Trophoblast cell (in vitro differentiated cells and primary cell): ENCODE measurements around the gene C10orf53.

Source experiments
- DNase-seq, 2 donors: peaks; one replicate each; pipeline ENCODE4 v3.0.0-alpha.2; 2016
- H2AFZ ChIP-seq: 2 replicates; pipeline ENCODE4 v1.6.1; 2013; ENCODE audit warnings: low read length, moderate library complexity, mild to moderate bottlenecking; ENCODE audit not compliant: insufficient read depth, poor library complexity
- H2AK5ac ChIP-seq: 2 replicates; pipeline ENCODE4 v1.6.1; 2013; ENCODE audit warnings: mild to moderate bottlenecking, low read length
- H2BK120ac ChIP-seq: 2 replicates; pipeline ENCODE4 v1.6.1; 2013; ENCODE audit warnings: low read length, mild to moderate bottlenecking, moderate library complexity; ENCODE audit not compliant: insufficient read depth, poor library complexity
- H2BK12ac ChIP-seq: 2 replicates; pipeline ENCODE4 v1.6.1; 2013; ENCODE audit warnings: mild to moderate bottlenecking, low read length, moderate library complexity
- H2BK5ac ChIP-seq: 2 replicates; pipeline ENCODE4 v1.6.1; 2013; ENCODE audit warnings: low read length, low read depth, moderate library complexity, mild to moderate bottlenecking; ENCODE audit not compliant: poor library complexity
- H3K14ac ChIP-seq: 2 replicates; pipeline ENCODE4 v1.6.1; 2013; ENCODE audit warnings: mild to moderate bottlenecking, low read length
- H3K18ac ChIP-seq: 2 replicates; pipeline ENCODE4 v1.6.1; 2013; ENCODE audit warnings: mild to moderate bottlenecking, low read length
- H3K23ac ChIP-seq: 2 replicates; pipeline ENCODE4 v1.6.1; 2013; ENCODE audit warnings: low read length
- H3K27ac ChIP-seq: 2 replicates; pipeline ENCODE4 v1.5.1; 2013; ENCODE audit warnings: low read depth, mild to moderate bottlenecking, inconsistent platforms, low read length, moderate library complexity
- H3K27me3 ChIP-seq: 2 replicates; pipeline ENCODE4 v1.6.1; 2013; ENCODE audit warnings: inconsistent platforms, mild to moderate bottlenecking, low read length, moderate library complexity; ENCODE audit not compliant: insufficient read depth
- H3K36me3 ChIP-seq, 2 experiments: 1 replicate in 1 of 2; 2 replicates in 1 of 2; pipeline ENCODE4 v1.6.1; 2013; ENCODE audit warnings: low read length in 2 of 2, mild to moderate bottlenecking in 2 of 2, moderate library complexity in 1 of 2; ENCODE audit not compliant: insufficient read depth in 2 of 2, control insufficient read depth in 1 of 2
- H3K4ac ChIP-seq: 2 replicates; pipeline ENCODE4 v1.6.1; 2013; ENCODE audit warnings: low read depth, mild to moderate bottlenecking, low read length, moderate library complexity
- H3K4me1 ChIP-seq, 2 experiments: 1 replicate in 1 of 2; 2 replicates in 1 of 2; pipeline ENCODE4 v1.6.1; 2013; ENCODE audit warnings: low read length in 2 of 2, mild to moderate bottlenecking in 2 of 2, moderate library complexity in 1 of 2; ENCODE audit not compliant: insufficient read depth in 2 of 2, control insufficient read depth in 1 of 2
- H3K4me2 ChIP-seq: 2 replicates; pipeline ENCODE4 v1.6.1; 2013; ENCODE audit warnings: inconsistent platforms, mild to moderate bottlenecking, low read length, moderate library complexity
- H3K4me3 ChIP-seq: 2 replicates; pipeline ENCODE4 v1.5.1; 2013; ENCODE audit warnings: mild to moderate bottlenecking, low read depth, low read length, inconsistent platforms
- H3K79me1 ChIP-seq: one replicate; pipeline ENCODE4 v1.6.1; 2013; ENCODE audit warnings: low read length
- H3K79me2 ChIP-seq: 2 replicates; pipeline ENCODE4 v1.6.1; 2013; ENCODE audit warnings: low read length, mild to moderate bottlenecking; ENCODE audit not compliant: control insufficient read depth, insufficient read depth, poor library complexity
- H3K9ac ChIP-seq: 2 replicates; pipeline ENCODE4 v1.6.1; 2013; ENCODE audit warnings: mild to moderate bottlenecking, low read length
- H3K9me3 ChIP-seq: 2 replicates; pipeline ENCODE4 v1.6.1; 2013; ENCODE audit warnings: low read depth, mild to moderate bottlenecking, control low read depth, inconsistent platforms, low read length; ENCODE audit not compliant: insufficient read depth
- H4K12ac ChIP-seq: 2 replicates; pipeline ENCODE4 v1.6.1; 2013; ENCODE audit warnings: low read depth, mild to moderate bottlenecking, low read length, moderate library complexity
- H4K8ac ChIP-seq: 2 replicates; pipeline ENCODE4 v1.6.1; 2013; ENCODE audit warnings: low read depth, mild to moderate bottlenecking, low read length, moderate library complexity
- H4K91ac ChIP-seq: one replicate; pipeline ENCODE4 v1.6.1; 2013; ENCODE audit warnings: low read depth, mild to moderate bottlenecking, low read length, moderate library complexity
- WGBS: extraction: QIAGEN DNeasy Blood & Tissue Kit; methylation state at CpG from one replicate; pipeline ENCODE4 v1.1.7; 2013; ENCODE audit warnings: missing lambda C conversion rate; ENCODE audit not compliant: insufficient read length, insufficient coverage; ENCODE audit errors: extremely low coverage; 5-methylcytosine and 5-hydroxymethylcytosine counted together

Gene C10orf53

DNA sequence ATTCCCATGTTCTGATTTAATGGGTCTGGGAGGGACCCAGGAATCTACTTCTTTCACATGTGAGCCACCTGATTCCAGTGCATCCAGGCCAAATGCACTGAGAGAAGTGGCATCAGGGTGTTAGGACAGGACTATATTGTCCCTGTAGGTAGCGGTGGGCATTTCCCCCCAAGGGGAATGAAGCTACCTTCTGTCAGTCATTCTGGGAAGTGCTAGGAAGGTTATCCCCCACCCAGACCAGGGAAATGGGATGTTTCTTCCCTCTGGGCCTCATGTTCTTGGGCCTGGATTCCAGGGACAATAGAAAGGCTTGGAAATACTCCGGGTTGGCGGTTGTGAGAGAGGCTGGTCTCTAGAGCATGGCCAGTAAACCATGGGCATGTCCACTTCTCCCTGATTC lies 20.8 kb downstream of the C10orf53 start:
- no peak overlapping the region for H2AK5ac ChIP-seq
- no peak overlapping the region for H4K12ac ChIP-seq
- H3K79me2 ChIP-seq = no peaks in the 10 kb centered on the region
- H3K14ac ChIP-seq = no peak overlapping the region
- peaks cover 3% of the 10 kb centered on the region for H3K27me3 ChIP-seq
- H3K79me1 ChIP-seq = no peaks in the 10 kb centered on the region
- no peak for DNase-seq
- H3K4me1 ChIP-seq = no peaks in the 10 kb centered on the region
- no CpG with 5 or more reads among the region's 3 CpGs for WGBS
- H3K4me2 ChIP-seq = no peak overlapping the region
- H3K9ac ChIP-seq = no peak overlapping the region
- no peak overlapping the region for H4K91ac ChIP-seq
- H2BK5ac ChIP-seq = no peak overlapping the region
- no peak overlapping the region for H2AFZ ChIP-seq
- no peaks in the 10 kb centered on the region for H3K36me3 ChIP-seq
- H4K8ac ChIP-seq = no peak overlapping the region
- H3K27ac ChIP-seq = no peak overlapping the region
- no peak overlapping the region for H3K23ac ChIP-seq
- H2BK120ac ChIP-seq = no peak overlapping the region
- no peak overlapping the region for H3K18ac ChIP-seq
- peaks cover 2% of the 10 kb centered on the region for H3K9me3 ChIP-seq
- H3K4me3 ChIP-seq = no peak overlapping the region
- H3K4ac ChIP-seq = no peak overlapping the region
- no peak overlapping the region for H2BK12ac ChIP-seq

DNA sequence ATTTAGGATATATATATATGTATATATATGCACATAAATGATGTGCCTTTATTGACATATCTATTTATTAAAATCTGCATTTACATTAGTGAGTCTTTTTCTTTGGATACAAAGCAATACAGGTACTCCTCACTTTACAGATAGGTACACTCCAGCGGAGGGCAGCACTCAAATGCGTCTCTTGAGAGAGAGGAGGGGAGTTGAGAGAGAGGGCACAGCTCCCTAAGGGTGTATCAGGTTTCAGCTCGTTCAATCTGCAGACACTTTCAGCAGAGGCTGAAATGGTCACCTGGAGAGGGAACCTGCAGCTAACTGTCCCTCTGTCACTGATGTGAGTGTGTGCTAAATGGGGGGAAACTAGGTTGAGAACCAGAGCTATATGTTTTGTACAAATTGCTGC lies 21.5 kb downstream of the C10orf53 start:
- Histone ChIP-seq H3K18ac (no peak overlapping the region), H3K4me2 (no peak overlapping the region), H3K27ac (no peak overlapping the region), H3K23ac (no peak overlapping the region), H3K4ac (no peak overlapping the region), H3K9me3 (peaks cover 2% of the 10 kb centered on the region), H3K9ac (no peak overlapping the region), H2AK5ac (no peak overlapping the region), H2BK5ac (no peak overlapping the region), H4K12ac (no peak overlapping the region), H2BK120ac (no peak overlapping the region), H4K8ac (no peak overlapping the region), H4K91ac (no peak overlapping the region), H3K4me3 (no peak overlapping the region), H3K14ac (no peak overlapping the region), H3K79me2 (no peaks in the 10 kb centered on the region), H3K36me3 (no peaks in the 10 kb centered on the region), H3K4me1 (no peaks in the 10 kb centered on the region), H3K79me1 (no peaks in the 10 kb centered on the region), H3K27me3 (no peaks in the 10 kb centered on the region), H2BK12ac (no peak overlapping the region), H2AFZ (no peak overlapping the region)
- WGBS = no CpG with 5 or more reads among the region's 3 CpGs
- DNase-seq = no peak

DNA sequence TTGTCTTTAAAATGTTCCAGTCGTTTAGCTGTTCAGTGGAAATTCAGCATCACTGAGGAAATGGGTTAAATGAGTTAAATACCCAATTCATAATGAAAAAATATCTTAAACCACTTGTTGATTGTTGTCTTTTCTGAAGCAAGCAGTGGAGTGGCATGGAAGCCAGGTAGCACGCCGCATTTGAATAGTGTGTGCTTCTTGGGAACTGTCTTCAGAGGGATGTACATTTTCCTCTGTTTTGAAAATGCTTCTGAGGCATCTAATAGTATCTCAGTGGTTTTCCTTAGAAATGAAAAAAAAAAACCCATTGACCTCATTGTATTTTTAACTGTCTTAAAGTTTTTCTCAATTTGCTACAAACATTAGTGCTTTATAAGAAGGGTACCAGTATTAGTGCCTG lies 28.1 kb downstream of the C10orf53 start:
- H4K8ac ChIP-seq = no peak overlapping the region
- no peak overlapping the region for H3K23ac ChIP-seq
- no peak overlapping the region for H2BK5ac ChIP-seq
- H2AK5ac ChIP-seq = no peak overlapping the region
- H4K91ac ChIP-seq = no peak overlapping the region
- H3K4ac ChIP-seq = no peak overlapping the region
- no peak overlapping the region for H2BK12ac ChIP-seq
- H3K79me2 ChIP-seq = no peaks in the 10 kb centered on the region
- no peak overlapping the region for H2BK120ac ChIP-seq
- H3K18ac ChIP-seq = no peak overlapping the region
- no peak overlapping the region for H2AFZ ChIP-seq
- no peak overlapping the region for H3K27ac ChIP-seq
- no peaks in the 10 kb centered on the region for H3K4me1 ChIP-seq
- H3K4me2 ChIP-seq = no peak overlapping the region
- DNase-seq = no peak
- no peak overlapping the region for H3K9ac ChIP-seq
- no peaks in the 10 kb centered on the region for H3K36me3 ChIP-seq
- no peak overlapping the region for H3K4me3 ChIP-seq
- no peak overlapping the region for H4K12ac ChIP-seq
- no peaks in the 10 kb centered on the region for H3K79me1 ChIP-seq
- WGBS = no CpG with 5 or more reads among the region's 3 CpGs
- no peaks in the 10 kb centered on the region for H3K27me3 ChIP-seq
- H3K14ac ChIP-seq = no peak overlapping the region
- H3K9me3 ChIP-seq = no peaks in the 10 kb centered on the region

GRCh38 chr10:49709934-49710333 lies 30.5 kb downstream of the C10orf53 start:
- no peak overlapping the region for H3K27ac ChIP-seq
- H3K14ac ChIP-seq = no peak overlapping the region
- H2BK120ac ChIP-seq = no peak overlapping the region
- no peak overlapping the region for H2BK12ac ChIP-seq
- H2AK5ac ChIP-seq = no peak overlapping the region
- no peaks in the 10 kb centered on the region for H3K79me1 ChIP-seq
- H2AFZ ChIP-seq = no peak overlapping the region
- no peak overlapping the region for H2BK5ac ChIP-seq
- no peak overlapping the region for H3K23ac ChIP-seq
- H3K36me3 ChIP-seq = no peaks in the 10 kb centered on the region
- H3K4me2 ChIP-seq = no peak overlapping the region
- no peaks in the 10 kb centered on the region for H3K27me3 ChIP-seq
- H4K12ac ChIP-seq = no peak overlapping the region
- H3K79me2 ChIP-seq = no peaks in the 10 kb centered on the region
- peaks cover 1% of the 10 kb centered on the region for H3K9me3 ChIP-seq
- H3K4ac ChIP-seq = no peak overlapping the region
- no CpG with 5 or more reads among the region's 5 CpGs for whole genome bisulfite sequencing
- no peak overlapping the region for H3K4me3 ChIP-seq
- H3K9ac ChIP-seq = no peak overlapping the region
- no peaks in the 10 kb centered on the region for H3K4me1 ChIP-seq
- H4K8ac ChIP-seq = no peak overlapping the region
- H3K18ac ChIP-seq = no peak overlapping the region
- no peak overlapping the region for H4K91ac ChIP-seq
- no peak for DNase-seq
